Osteoblast (primary cell): ENCODE data around the gene PROM1. TPM values are rescaled to one million over a fixed set of nuclear protein-coding genes. Genes with fewer than 3 reads are reported as not detected.

Experiments
- DNase-seq: peaks from one replicate; pipeline ENCODE4 v3.0.0; 2011; ENCODE audit warnings: low spot score, mixed read lengths; ENCODE audit not compliant: insufficient read length; ENCODE audit errors: missing footprints
- H2AFZ ChIP-seq: 2 replicates; pipeline ENCODE4 v1.6.0; 2011; ENCODE audit warnings: mild to moderate bottlenecking, low read length
- H3K27ac ChIP-seq: 2 replicates; pipeline ENCODE4 v1.5.1; 2011; ENCODE audit warnings: mild to moderate bottlenecking, low read depth, low read length, moderate library complexity
- H3K27me3 ChIP-seq: 2 replicates; pipeline ENCODE4 v1.6.0; 2012; ENCODE audit warnings: mild to moderate bottlenecking, control low read depth, inconsistent platforms, low read length, moderate library complexity; ENCODE audit not compliant: insufficient read depth
- H3K36me3 ChIP-seq: 2 replicates; pipeline ENCODE4 v1.5.1; 2011; ENCODE audit warnings: mild to moderate bottlenecking, low read length, control low read depth, moderate library complexity; ENCODE audit not compliant: insufficient read depth
- H3K4me1 ChIP-seq: 2 replicates; pipeline ENCODE4 v1.5.1; 2011; ENCODE audit warnings: mild to moderate bottlenecking, low read length, control low read depth, moderate library complexity; ENCODE audit not compliant: insufficient read depth
- H3K4me2 ChIP-seq: 2 replicates; pipeline ENCODE4 v1.6.0; 2011; ENCODE audit warnings: mild to moderate bottlenecking, low read length; ENCODE audit not compliant: insufficient read depth
- H3K4me3 ChIP-seq: fragments of 200-600 bp; sonication (generic); 3 replicates; pipeline ENCODE4 v1.5.1; 2012; ENCODE audit warnings: mild to moderate bottlenecking, low read length, inconsistent platforms; ENCODE audit not compliant: insufficient read depth
- H3K79me2 ChIP-seq: 2 replicates; pipeline ENCODE4 v1.6.0; 2012; ENCODE audit warnings: mild to moderate bottlenecking, low read length, control low read depth, inconsistent platforms; ENCODE audit not compliant: insufficient read depth
- H3K9me3 ChIP-seq: 2 replicates; pipeline ENCODE4 v1.5.1; 2011; ENCODE audit warnings: low read depth, low read length, control low read depth
- H4K20me1 ChIP-seq: 2 replicates; pipeline ENCODE4 v1.6.0; 2012; ENCODE audit warnings: mild to moderate bottlenecking, low read length, control low read depth; ENCODE audit not compliant: insufficient read depth
- total RNA-seq: library from RNA; depleted of rRNA; stranded (reverse); fragments of >200 nt; gene quantifications from 2 replicates; pipeline ENCODE4 v1.2.3, GENCODE V29; 2012
- TF ChIP-seq, protein P1 (sequence below): IDR thresholded peaks from 2 replicates; pipeline ENCODE4 v1.5.1; 2011; ENCODE audit warnings: mild to moderate bottlenecking, low read depth, low read length, moderate library complexity; ENCODE audit errors: extremely low read depth

The PROM1 gene
- total RNA-seq, 1 donor: not detected

DNA sequence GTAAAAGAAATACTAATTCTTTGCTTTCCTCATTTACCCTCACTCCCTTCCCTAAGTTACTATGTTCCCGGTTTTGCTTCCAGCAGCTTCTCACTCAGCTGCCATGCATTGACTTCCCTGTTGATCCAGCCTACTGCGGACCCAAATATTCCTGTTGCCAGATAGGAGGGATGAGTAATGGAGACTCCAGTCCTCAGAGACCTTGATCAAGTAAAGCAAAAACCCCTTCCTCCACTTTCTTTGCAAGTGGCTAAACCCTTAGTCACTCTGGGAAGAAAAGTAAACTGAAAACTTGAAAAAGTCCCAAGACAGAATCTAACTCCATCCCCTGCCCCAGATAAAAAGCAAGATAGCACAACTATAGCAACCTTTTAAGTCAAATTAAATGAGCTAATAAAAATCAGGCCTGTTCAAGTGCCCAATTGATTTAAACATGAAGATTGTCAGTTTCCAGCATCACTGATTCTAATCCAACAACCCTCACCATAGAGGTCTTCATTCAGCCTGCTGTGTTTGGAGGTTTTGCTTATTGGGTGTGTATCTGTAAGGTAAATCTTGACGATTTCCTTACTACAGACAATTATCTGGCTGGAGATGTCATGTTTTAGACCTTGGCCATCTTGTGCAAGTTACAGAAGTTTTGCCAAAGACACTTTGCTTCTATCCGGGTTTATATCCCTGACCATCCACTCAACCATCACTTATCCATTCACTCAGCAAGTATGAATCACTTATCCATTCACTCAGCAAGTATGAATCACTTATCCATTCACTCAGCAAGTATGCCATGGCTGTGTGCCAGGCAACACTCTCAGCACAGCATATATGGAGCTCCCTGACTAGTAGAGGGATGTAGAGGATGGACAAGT lies 162.9 kb downstream of the PROM1 start:
- TF ChIP-seq, protein P1, sequence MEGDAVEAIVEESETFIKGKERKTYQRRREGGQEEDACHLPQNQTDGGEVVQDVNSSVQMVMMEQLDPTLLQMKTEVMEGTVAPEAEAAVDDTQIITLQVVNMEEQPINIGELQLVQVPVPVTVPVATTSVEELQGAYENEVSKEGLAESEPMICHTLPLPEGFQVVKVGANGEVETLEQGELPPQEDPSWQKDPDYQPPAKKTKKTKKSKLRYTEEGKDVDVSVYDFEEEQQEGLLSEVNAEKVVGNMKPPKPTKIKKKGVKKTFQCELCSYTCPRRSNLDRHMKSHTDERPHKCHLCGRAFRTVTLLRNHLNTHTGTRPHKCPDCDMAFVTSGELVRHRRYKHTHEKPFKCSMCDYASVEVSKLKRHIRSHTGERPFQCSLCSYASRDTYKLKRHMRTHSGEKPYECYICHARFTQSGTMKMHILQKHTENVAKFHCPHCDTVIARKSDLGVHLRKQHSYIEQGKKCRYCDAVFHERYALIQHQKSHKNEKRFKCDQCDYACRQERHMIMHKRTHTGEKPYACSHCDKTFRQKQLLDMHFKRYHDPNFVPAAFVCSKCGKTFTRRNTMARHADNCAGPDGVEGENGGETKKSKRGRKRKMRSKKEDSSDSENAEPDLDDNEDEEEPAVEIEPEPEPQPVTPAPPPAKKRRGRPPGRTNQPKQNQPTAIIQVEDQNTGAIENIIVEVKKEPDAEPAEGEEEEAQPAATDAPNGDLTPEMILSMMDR: no peak
- no peaks in the 10 kb centered on the region for H3K27me3 ChIP-seq
- peak overlapping the region; percentile 91 for H3K4me2 ChIP-seq
- peak; percentile 77 for DNase-seq
- no peaks in the 10 kb centered on the region for H3K36me3 ChIP-seq
- peak overlapping the region; percentile 57 for H3K4me3 ChIP-seq
- H4K20me1 ChIP-seq: no peaks in the 10 kb centered on the region
- peak overlapping the region; percentile 98 for H3K27ac ChIP-seq
- H3K9me3 ChIP-seq: no peaks in the 10 kb centered on the region
- peak overlapping the region; percentile 60 for H2AFZ ChIP-seq
- H3K4me1 ChIP-seq: peaks cover 18% of the 10 kb centered on the region
- H3K79me2 ChIP-seq: no peaks in the 10 kb centered on the region

DNA sequence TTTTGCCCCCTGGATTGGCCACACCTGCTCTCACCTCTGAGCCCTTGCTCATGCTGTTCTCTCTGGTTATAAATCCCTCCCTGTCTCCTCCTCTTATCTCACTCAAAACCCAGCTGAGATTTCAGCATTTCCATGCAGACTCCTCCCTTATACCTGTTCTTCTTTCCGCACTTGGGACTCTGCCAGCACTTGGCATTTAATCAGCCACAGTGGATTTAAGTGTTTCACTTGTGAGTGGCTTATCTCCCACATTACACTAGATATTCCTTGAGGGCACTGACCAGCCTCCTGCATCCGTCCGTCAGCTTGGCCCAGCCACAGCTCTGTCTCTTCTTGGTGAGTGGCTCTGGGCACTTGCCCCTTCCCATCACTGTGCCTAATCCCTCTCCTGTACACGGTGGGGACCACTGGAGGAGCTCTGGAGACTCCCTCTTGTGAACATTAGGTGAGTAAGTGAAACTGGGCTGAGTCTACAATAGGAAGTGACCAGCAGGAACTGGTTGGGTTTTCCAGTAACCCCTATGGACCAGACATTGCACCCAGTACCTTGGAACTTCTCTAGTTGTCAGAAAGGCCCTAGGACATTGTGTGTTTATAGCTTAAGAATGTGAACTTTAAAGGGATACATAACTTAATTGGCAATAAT lies 165.2 kb downstream of the PROM1 start:
- H3K27ac ChIP-seq: no peak overlapping the region
- H3K4me1 ChIP-seq: peaks cover 28% of the 10 kb centered on the region
- H3K36me3 ChIP-seq: no peaks in the 10 kb centered on the region
- H4K20me1 ChIP-seq: no peaks in the 10 kb centered on the region
- TF ChIP-seq, protein P1: no peak
- no peak overlapping the region for H3K4me3 ChIP-seq
- no peak overlapping the region for H3K4me2 ChIP-seq
- DNase-seq: no peak
- H3K79me2 ChIP-seq: no peaks in the 10 kb centered on the region
- peak overlapping the region; percentile 20 for H2AFZ ChIP-seq
- no peaks in the 10 kb centered on the region for H3K9me3 ChIP-seq
- no peaks in the 10 kb centered on the region for H3K27me3 ChIP-seq

Other genes with a start within 250 kb of the PROM1 start
- not detected in 2 replicates for gene FGFBP1, start 145.3 kb downstream of the PROM1 start, total RNA-seq
- gene FGFBP2, start 120.8 kb downstream of the PROM1 start, total RNA-seq: 0.36 TPM in 1 of 2 replicates, not detected in the other
- 18.0 and 19.5 TPM in 2 replicates for gene TAPT1, start 142.4 kb upstream of the PROM1 start, total RNA-seq